ENCODE measurements around the gene IFT27. TPM values are rescaled to one million over a fixed set of nuclear protein-coding genes. Genes with fewer than 3 reads are reported as not detected.

The IFT27 gene
- total RNA-seq, 1 experiment from 2014 or later = 19.9 TPM

DNA sequence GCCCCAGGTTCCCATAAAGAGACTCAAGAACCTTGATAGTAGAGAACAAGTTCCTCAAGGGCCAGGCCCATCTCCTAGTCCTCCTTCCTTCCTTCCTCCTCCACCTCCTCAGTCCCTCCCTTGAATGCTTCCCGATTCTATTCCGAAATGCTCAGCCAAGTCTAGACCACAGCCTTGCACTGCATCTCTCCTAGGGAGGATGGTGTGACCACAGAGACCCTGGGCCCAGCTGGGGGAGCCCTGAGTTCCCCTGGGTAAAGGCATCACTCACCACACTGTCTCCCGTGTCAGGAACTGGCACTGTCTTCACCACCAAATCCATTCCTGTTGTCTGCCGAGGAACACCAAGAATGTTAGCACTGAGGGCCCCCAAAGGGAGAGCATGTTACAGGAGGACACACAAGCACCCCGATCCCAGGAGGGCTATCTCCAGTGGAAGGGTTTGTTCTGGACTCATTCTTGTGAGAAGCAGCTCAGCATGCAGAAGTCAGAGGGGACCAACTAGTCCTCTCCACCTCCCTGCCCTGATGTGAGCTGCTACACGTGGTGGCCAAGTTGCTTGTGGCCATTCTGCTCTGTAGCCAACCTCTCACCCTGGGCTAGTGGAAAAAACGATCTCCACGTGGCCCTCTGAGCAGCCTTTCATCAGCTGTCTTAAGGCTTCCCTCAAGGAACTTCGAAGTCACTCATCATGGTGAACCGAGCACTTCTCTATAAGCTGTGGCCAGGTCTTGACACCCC is 8.7 kb downstream of the IFT27 start:
- CTCF ChIA-PET = no interaction called here
- ATAC-seq = no peak

DNA sequence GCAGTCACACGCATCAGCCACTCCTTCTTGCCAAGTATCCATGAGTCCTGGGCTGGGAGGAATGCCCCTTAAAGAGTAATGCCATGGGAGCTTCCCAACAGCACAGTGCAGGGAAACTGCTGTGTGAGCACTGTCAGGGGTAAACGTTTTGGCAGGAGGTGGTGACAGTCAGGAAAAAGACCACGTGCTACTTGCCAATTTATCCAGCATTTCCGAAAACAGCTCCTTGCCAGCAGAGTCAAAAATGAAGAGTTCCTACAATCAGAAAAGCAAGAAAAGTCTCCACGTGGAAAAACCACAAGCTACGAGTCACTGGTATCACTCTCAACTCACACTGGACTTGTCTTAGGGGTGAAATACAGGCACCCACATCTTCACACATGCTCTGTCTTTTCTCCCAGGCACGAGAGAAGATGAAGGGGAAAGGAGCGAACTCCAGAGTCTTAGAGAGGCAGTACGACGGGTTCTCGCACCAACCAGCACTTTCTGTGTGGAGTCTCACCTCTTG is 9.9 kb downstream of the IFT27 start:
- ATAC-seq = no peak
- POLR2A ChIA-PET (ENCODE audit: unreplicated experiment) = no interaction called here
- H4K20me1 ChIP-seq (ENCODE audit: low read length) = no peaks in the 10 kb centered on the region
- H3K36me3 ChIP-seq (ENCODE audit: low read depth, low read length) = no peaks in the 10 kb centered on the region
- no peaks in the 10 kb centered on the region for H3K27me3 ChIP-seq (ENCODE audit: low read length)
- no peaks in the 10 kb centered on the region for H3F3A ChIP-seq (ENCODE audit: low read length, unreplicated experiment)
- CTCF ChIA-PET = no interaction called here
- BruUV-seq (replicated peaks) = no TSS peak
- no peak overlapping the region for H3K4me3 ChIP-seq (ENCODE audit: low read length)
- peaks cover 8% of the 10 kb centered on the region; the same call in 1 of the 2 replicates for H3K4me1 ChIP-seq (ENCODE audit: insufficient read depth, low read length)
- TF ChIP-seq EZH2 (IDR thresholded peaks at IDR 0.05; ENCODE audit: low read length, unreplicated experiment) (no peak), EZH2phosphoT487 (IDR thresholded peaks at IDR 0.05; ENCODE audit: borderline replicate concordance, low read length) (no peak)
- TF ChIP-seq, protein P1, sequence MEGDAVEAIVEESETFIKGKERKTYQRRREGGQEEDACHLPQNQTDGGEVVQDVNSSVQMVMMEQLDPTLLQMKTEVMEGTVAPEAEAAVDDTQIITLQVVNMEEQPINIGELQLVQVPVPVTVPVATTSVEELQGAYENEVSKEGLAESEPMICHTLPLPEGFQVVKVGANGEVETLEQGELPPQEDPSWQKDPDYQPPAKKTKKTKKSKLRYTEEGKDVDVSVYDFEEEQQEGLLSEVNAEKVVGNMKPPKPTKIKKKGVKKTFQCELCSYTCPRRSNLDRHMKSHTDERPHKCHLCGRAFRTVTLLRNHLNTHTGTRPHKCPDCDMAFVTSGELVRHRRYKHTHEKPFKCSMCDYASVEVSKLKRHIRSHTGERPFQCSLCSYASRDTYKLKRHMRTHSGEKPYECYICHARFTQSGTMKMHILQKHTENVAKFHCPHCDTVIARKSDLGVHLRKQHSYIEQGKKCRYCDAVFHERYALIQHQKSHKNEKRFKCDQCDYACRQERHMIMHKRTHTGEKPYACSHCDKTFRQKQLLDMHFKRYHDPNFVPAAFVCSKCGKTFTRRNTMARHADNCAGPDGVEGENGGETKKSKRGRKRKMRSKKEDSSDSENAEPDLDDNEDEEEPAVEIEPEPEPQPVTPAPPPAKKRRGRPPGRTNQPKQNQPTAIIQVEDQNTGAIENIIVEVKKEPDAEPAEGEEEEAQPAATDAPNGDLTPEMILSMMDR (conservative IDR thresholded peaks at IDR 0.05; ENCODE audit: low read depth, low read length) = no peak
- no peaks in the 10 kb centered on the region for H3K9me3 ChIP-seq (ENCODE audit: low read length)
- DNase-seq = no peak
- no peaks in the 10 kb centered on the region for H3K79me2 ChIP-seq (ENCODE audit: low read length)
- no peak overlapping the region for H3K4me2 ChIP-seq (ENCODE audit: low read length)
- H3K9ac ChIP-seq (ENCODE audit: low read length) = no peak overlapping the region
- H3K27ac ChIP-seq (ENCODE audit: low read length) = no peak overlapping the region
- intact Hi-C loops (cut with micrococcal nuclease) = no loop called here
- H3K9me2 ChIP-seq (replicated peaks; ENCODE audit: low read length) = no peaks in the 10 kb centered on the region
- no peak overlapping the region for H2AFZ ChIP-seq (ENCODE audit: low read length)

More for the DNA sequence above, 8.7 kb downstream of the IFT27 start:
- H3F3A ChIP-seq (ENCODE audit: low read length, unreplicated experiment) = no peaks in the 10 kb centered on the region
- H3K9me2 ChIP-seq (replicated peaks; ENCODE audit: low read length) = no peaks in the 10 kb centered on the region
- TF ChIP-seq, protein P1 (conservative IDR thresholded peaks at IDR 0.05; ENCODE audit: low read depth, low read length) = no peak
- no peak for TF ChIP-seq EZH2 (IDR thresholded peaks at IDR 0.05; ENCODE audit: low read length, unreplicated experiment)
- no peak for TF ChIP-seq EZH2phosphoT487 (IDR thresholded peaks at IDR 0.05; ENCODE audit: borderline replicate concordance, low read length)
- intact Hi-C loops (cut with micrococcal nuclease) = no loop called here
- H3K9ac ChIP-seq (ENCODE audit: low read length) = no peak overlapping the region
- no TSS peak for BruUV-seq (replicated peaks)
- H3K4me3 ChIP-seq (ENCODE audit: low read length) = no peak overlapping the region
- POLR2A ChIA-PET (ENCODE audit: unreplicated experiment) = no interaction called here
- H3K27me3 ChIP-seq (ENCODE audit: low read length) = no peaks in the 10 kb centered on the region
- no peak overlapping the region for H2AFZ ChIP-seq (ENCODE audit: low read length)
- DNase-seq = no peak
- peaks cover 8% of the 10 kb centered on the region; the same call in 1 of the 2 replicates for H3K4me1 ChIP-seq (ENCODE audit: insufficient read depth, low read length)
- H3K27ac ChIP-seq (ENCODE audit: low read length) = no peak overlapping the region
- no peaks in the 10 kb centered on the region for H3K9me3 ChIP-seq (ENCODE audit: low read length)
- H3K36me3 ChIP-seq (ENCODE audit: low read depth, low read length) = no peaks in the 10 kb centered on the region
- H4K20me1 ChIP-seq (ENCODE audit: low read length) = no peaks in the 10 kb centered on the region
- no peak overlapping the region for H3K4me2 ChIP-seq (ENCODE audit: low read length)
- H3K79me2 ChIP-seq (ENCODE audit: low read length) = no peaks in the 10 kb centered on the region
